Muscle layer of duodenum (tissue), 2 donors: ENCODE data around the gene BCAT1.
A peak's percentile ranks its signal among the peaks of the same experiment; 100 is the strongest.

Experiments
- H3K27ac ChIP-seq: one replicate; pipeline ENCODE4 v1.7.0; 2013; ENCODE audit warnings: mild to moderate bottlenecking, low read length
- H3K27me3 ChIP-seq: one replicate; pipeline ENCODE4 v1.7.0; 2013; ENCODE audit warnings: low read depth, mild to moderate bottlenecking, control low read depth, low read length
- H3K36me3 ChIP-seq, 2 donors: one replicate each; pipeline ENCODE4 v1.7.0; 2013; ENCODE audit warnings: low read length in 2 of 2, control low read depth in 1 of 2, mild to moderate bottlenecking in 1 of 2; ENCODE audit not compliant: insufficient read depth in 2 of 2, control insufficient read depth in 1 of 2
- H3K4me1 ChIP-seq, 2 donors: one replicate each; pipeline ENCODE4 v1.7.0; 2013; ENCODE audit warnings: low read length in 2 of 2, mild to moderate bottlenecking in 2 of 2, control low read depth in 1 of 2, moderate library complexity in 1 of 2; ENCODE audit not compliant: insufficient read depth in 2 of 2, control insufficient read depth in 1 of 2
- H3K4me3 ChIP-seq, 2 donors: one replicate each; pipeline ENCODE4 v1.7.0; 2013; ENCODE audit warnings: low read length in 2 of 2, low read depth in 1 of 2, mild to moderate bottlenecking in 1 of 2
- H3K9me3 ChIP-seq, 2 donors: one replicate each; pipeline ENCODE4 v1.7.0; 2013; ENCODE audit warnings: low read length in 2 of 2, control low read depth in 1 of 2, mild to moderate bottlenecking in 1 of 2; ENCODE audit not compliant: control insufficient read depth in 1 of 2
- donor health status: healthy.

BCAT1 gene

DNA sequence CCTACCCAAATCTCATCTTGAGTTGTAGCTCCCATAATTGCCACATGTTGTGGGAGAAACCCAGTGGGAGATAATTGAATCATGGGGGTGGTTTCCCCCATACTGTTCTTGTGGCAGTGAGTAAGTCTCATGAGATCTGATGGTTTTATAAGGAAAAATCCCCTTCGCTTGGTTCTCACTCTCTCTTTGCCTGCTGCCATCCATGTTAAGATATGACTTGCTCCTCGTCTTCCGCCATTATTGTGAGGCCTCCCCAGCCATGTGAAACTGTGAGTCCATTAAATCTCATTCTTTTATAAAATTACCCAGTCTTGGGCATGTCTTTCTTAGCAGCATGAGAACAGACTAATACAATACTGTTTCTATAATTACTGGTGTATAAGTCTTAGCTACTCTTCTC lies 6.5 kb upstream of the BCAT1 start:
- Histone ChIP-seq H3K36me3 (no peaks in the 10 kb centered on the region), H3K4me3 (no peak overlapping the region), H3K27me3 (no peaks in the 10 kb centered on the region), H3K9me3 (no peaks in the 10 kb centered on the region), H3K4me1 (no peaks in the 10 kb centered on the region), H3K27ac (no peak overlapping the region)

DNA sequence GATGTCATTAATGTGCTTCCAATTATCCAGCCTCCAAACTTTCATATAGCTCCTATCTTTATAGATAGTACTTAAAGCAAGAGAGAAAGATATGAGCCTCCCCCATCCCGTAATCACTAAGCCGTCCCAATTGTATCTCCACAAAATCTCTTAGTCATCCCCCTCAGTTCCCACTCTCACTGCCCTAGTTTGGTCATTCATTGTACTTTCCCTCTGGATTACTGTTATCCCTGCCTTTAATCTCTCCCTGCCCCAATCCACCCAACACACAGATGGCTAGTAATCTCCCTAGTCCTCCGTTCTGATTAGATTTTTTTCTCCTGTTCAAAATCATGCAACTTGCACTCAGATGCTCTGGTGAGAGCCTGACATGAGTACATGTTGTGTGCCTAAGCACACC lies 5.4 kb upstream of the BCAT1 start:
- H3K4me3 ChIP-seq: no peak overlapping the region
- no peaks in the 10 kb centered on the region for H3K4me1 ChIP-seq
- H3K9me3 ChIP-seq: no peaks in the 10 kb centered on the region
- no peaks in the 10 kb centered on the region for H3K36me3 ChIP-seq
- peaks cover 1% of the 10 kb centered on the region for H3K27me3 ChIP-seq
- H3K27ac ChIP-seq: no peak overlapping the region

DNA sequence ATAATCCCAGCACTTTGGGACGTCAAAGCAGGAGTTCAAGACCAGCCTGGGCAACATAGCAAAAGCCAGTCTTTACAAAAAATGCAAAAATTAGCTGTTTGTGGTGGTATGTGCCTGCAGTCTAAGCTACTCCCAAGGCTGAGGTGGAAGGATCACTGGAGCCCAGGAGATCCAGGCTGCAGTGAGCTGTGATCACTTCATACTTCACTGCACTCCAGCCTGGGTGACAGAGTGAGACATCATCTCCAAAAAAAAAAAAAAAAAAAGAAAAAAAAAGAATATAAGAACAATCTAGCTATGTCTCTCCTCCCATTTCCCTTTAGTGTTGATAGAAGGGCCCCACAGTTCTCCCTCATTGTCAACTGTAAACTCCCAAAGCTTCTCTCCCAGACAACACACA lies 3.5 kb upstream of the BCAT1 start:
- Histone ChIP-seq H3K4me3 (no peak overlapping the region), H3K36me3 (no peaks in the 10 kb centered on the region), H3K27me3 (peaks cover 14% of the 10 kb centered on the region), H3K27ac (no peak overlapping the region), H3K9me3 (no peaks in the 10 kb centered on the region), H3K4me1 (no peaks in the 10 kb centered on the region)

DNA sequence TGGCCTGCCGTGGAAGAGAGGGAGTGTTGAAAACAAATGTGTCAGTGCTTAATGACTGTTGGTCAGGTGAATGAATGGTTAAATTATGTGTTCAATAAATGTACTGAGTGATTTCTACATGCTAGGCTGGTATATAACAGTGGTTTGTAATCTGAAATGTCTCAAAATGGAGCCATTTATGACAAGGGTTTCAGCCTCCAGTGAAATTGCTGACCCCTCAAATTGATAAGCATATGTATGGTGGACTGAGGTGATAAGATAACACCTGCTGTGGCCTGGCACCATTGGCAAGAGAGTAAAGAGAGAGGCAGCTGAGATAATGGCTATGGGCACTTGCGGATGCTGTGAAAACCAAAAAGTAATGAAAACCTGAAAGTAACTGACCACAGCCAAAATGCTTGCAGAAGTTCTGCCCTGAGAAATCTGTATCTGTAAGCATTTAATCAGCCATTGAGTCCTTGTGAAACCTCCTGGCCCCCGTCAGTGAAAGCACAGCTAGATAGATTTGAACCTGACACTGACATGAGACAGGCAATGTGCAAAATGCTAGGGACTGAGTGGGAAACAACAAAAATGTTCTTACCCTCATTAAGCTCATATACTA lies 1.4 kb upstream of the BCAT1 start:
- Histone ChIP-seq H3K27ac (no peak overlapping the region), H3K9me3 (no peaks in the 10 kb centered on the region), H3K27me3 (peaks cover 14% of the 10 kb centered on the region)

DNA sequence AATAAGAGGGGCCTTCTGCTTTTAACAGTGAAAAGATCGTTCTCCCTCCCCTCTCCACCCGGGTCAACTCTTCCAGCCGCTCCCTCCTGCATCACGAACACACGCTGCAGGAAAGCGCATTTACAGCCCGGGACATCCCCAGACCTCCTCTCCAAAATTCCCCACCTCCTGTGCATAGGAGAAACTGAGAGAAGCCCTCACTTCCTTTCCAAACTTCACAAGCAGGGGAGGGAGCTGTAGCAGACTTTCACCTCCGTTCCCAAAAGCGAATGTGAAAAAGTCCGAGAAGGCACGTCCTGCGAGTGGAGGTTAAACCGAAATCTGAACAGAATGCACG lies 513 bp downstream of the BCAT1 start:
- peak overlapping the region; percentile 65 for H3K27ac ChIP-seq
- no peaks in the 10 kb centered on the region for H3K36me3 ChIP-seq
- H3K9me3 ChIP-seq: no peaks in the 10 kb centered on the region
- no peaks in the 10 kb centered on the region for H3K4me1 ChIP-seq
- peak overlapping the region; percentile 62 to 86 for H3K4me3 ChIP-seq
- peaks cover 14% of the 10 kb centered on the region for H3K27me3 ChIP-seq

More for the DNA sequence above, 1.4 kb upstream of the BCAT1 start:
- no peaks in the 10 kb centered on the region for H3K36me3 ChIP-seq
- no peak overlapping the region for H3K4me3 ChIP-seq
- H3K4me1 ChIP-seq: no peaks in the 10 kb centered on the region

DNA sequence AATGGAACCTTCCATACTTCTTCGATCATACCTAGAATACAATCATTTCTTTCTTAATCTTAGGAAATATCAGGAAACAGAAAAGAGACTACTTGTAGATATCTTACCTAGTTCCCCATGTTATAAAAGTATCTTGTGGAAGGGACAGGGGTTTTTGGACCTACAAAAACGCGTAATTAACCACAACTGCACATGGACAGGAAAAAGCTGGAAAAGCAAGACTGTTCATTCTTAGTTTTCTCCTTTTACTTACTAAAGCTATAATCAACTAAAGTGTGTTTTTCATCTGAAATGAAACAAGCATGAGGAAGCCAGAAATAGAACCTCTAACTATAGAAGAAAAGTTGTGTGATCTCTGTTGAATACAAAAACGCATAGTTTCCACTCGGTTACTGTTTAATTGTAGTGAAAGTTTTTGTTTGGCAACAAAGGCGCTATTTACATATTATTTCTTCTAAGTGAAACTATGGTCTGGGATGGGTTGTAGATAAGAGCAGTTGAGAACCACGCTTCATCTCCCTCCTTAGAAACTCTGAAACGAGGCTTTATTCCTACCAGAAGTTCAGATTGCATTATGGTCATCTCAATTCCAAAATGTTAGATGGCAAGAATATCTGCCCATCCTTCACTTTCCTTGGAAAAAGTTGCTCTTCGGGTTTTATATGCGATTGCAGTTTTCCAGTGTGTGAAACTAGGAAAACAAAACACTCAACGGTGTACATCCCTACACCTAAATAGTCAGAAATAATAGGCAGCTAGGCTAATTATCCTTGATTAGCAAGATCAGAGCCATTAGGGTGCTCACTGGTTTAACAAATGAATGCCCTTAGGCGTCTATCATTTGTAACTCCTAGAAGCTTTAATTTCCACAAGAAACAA lies 1.1 kb downstream of the BCAT1 start:
- Histone ChIP-seq H3K4me1 (no peaks in the 10 kb centered on the region), H3K9me3 (no peaks in the 10 kb centered on the region), H3K27ac (peak overlapping the region; percentile 65), H3K27me3 (peaks cover 14% of the 10 kb centered on the region), H3K4me3 (peak overlapping the region; percentile 62 to 86), H3K36me3 (no peaks in the 10 kb centered on the region)

DNA sequence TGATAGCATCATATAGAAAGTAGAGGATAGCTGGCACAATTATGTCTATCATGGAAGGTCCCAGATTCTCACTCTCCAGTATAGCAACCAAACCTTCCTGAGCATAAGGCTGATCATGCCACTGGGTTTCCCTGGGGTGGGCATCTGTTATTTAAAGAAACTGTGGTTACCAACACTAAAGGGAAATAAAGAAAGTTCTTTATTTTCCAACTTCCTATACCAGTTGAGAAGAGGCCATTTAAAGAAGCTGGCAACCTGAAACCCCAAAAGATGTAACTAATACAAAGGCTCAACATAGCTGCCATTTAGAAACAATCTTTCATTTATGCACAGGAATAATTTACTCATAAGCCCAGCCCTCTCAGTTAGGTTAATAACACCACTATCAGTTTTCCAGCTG lies 3.1 kb downstream of the BCAT1 start:
- H3K27ac ChIP-seq: no peak overlapping the region
- no peaks in the 10 kb centered on the region for H3K9me3 ChIP-seq
- no peaks in the 10 kb centered on the region for H3K4me1 ChIP-seq
- no peaks in the 10 kb centered on the region for H3K36me3 ChIP-seq
- peaks cover 14% of the 10 kb centered on the region for H3K27me3 ChIP-seq
- H3K4me3 ChIP-seq: no peak overlapping the region

DNA sequence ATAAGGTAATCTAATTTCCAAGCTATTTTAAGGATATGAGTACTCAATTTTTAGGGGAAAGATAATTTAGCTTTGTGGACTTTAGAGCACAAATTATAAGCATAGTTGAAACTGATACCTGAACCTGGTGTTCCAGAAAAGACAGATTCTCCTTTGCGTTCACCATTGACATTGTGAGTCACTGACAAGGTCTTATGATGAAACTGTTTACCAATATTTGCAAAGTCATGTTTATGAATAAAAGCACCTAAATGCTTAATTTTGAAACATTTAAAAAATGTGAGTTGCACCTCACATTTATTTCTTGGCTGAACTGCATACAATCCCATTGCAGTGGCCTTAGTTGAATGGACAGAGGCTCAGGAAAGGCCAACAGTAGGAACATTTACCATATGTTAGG lies 3.9 kb downstream of the BCAT1 start:
- Histone ChIP-seq H3K36me3 (no peaks in the 10 kb centered on the region), H3K9me3 (no peaks in the 10 kb centered on the region), H3K27me3 (peaks cover 14% of the 10 kb centered on the region), H3K27ac (no peak overlapping the region), H3K4me3 (no peak overlapping the region), H3K4me1 (no peaks in the 10 kb centered on the region)

DNA sequence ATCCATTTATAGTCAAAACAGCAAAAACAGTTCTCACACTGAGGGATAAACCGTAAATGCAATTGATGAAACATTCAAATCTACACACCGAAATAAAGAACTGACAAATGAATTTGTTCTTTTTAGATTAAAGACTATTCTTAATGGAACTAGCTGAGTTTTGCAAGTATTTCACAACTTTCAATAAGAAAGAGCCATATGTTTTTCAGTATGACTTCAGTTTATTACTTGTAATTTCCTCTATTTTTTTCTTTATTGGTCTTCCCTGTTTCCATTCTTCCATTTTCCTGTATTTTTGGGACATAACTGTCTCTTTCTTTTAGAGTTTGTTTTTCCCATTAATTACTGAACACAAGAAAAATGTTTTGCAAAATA lies 4.3 kb downstream of the BCAT1 start:
- H3K27ac ChIP-seq: no peak overlapping the region
- H3K4me1 ChIP-seq: no peaks in the 10 kb centered on the region
- H3K36me3 ChIP-seq: no peaks in the 10 kb centered on the region
- H3K9me3 ChIP-seq: no peaks in the 10 kb centered on the region
- no peak overlapping the region for H3K4me3 ChIP-seq
- peaks cover 14% of the 10 kb centered on the region for H3K27me3 ChIP-seq

DNA sequence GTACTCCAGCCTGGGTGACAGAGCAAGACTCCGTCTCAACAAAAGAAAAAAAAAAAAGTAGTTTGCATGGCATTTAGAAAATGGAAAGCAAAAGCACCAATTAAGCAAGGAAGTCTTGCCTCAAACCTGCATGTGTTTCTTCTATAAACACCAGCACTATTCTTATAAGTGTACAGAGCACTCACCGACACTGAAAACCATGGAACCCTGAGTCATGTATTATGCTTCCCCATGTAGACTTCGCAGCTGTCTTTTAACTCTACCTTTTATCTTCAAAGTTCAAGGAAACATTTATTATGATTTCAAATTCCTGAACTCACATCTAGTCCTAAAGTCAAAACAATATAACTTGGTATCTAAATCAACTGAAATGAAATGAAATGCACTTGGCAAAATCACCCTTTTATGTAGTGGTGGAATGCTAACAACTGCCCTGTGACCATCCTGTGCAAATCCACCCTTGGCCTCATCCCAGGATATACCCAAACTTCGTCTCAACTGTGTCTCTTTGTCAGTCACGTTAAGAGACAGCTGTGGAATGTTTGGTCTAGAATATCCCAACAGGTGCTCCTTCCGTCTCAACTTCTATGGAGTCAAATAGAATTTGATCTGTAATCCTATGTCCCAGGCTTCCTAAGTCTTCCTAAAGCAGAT lies 4.8 kb downstream of the BCAT1 start:
- no peak overlapping the region for H3K4me3 ChIP-seq
- H3K27ac ChIP-seq: no peak overlapping the region
- H3K4me1 ChIP-seq: no peaks in the 10 kb centered on the region
- H3K27me3 ChIP-seq: peaks cover 11% of the 10 kb centered on the region
- no peaks in the 10 kb centered on the region for H3K9me3 ChIP-seq
- H3K36me3 ChIP-seq: no peaks in the 10 kb centered on the region

DNA sequence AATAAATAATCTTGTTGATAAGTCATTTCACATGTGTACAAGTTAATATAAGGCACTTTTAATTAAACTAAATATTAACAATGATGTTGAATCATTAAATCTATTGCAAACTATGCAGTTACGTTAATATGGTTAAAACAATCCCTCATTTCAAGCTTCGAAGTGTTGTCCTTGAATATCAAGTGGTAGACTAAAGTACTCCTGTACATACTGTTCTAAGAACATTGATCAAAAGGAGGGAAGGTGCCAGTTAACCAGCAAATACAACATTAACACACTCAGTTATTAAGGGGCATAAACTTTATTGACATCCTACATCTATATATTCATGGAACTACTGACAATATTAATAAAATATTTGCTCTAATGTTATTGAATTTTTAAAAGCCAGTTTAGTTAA lies 8.7 kb downstream of the BCAT1 start:
- H3K4me3 ChIP-seq: no peak overlapping the region
- no peaks in the 10 kb centered on the region for H3K36me3 ChIP-seq
- H3K27ac ChIP-seq: no peak overlapping the region
- no peaks in the 10 kb centered on the region for H3K9me3 ChIP-seq
- H3K27me3 ChIP-seq: no peaks in the 10 kb centered on the region
- no peaks in the 10 kb centered on the region for H3K4me1 ChIP-seq
